NB4 (cell line): Measurements from ENCODE around the gene NAT8L.

Source experiments
- CTCF ChIP-seq: IDR thresholded peaks from one replicate; pipeline ENCODE4 v1.5.1; 2012; ENCODE audit warnings: low read depth, low read length
- MYC ChIP-seq: IDR thresholded peaks from 2 replicates; pipeline ENCODE4 v1.6.1; 2011; ENCODE audit warnings: low read depth, low read length
- POLR2A ChIP-seq: IDR thresholded peaks from 2 replicates; pipeline ENCODE4 v1.6.1; 2011; ENCODE audit warnings: mild to moderate bottlenecking; ENCODE audit not compliant: insufficient read length; ENCODE audit errors: extremely low read depth

- TF ChIP-seq CTCF: no peak
- TF ChIP-seq POLR2A: no peak
- TF ChIP-seq MYC: no peak
Measured at GRCh38 chr4:2070421-2071251, 11.5 kb downstream of the NAT8L start.
